ENCODE data around the gene ZNF506.
"Not testable (repeated sequence)": the region's sequence is repeated elsewhere in the genome, so short reads cannot be mapped to it uniquely, and the experiment has no call there.

Gene ZNF506

GRCh38 chr19:19835560-19836038, 14.0 kb upstream of the ZNF506 start:
- no peak overlapping the region for H3K9ac ChIP-seq (ENCODE audit: low read depth in 1 of 2, low read length in 2 of 2)
- H3K4me1 ChIP-seq (ENCODE audit: control insufficient read depth in 1 of 2, insufficient read depth in 2 of 2, low read length in 2 of 2), result no peaks in the 10 kb centered on the region
- no peaks in the 10 kb centered on the region for H3K36me3 ChIP-seq (ENCODE audit: control insufficient read depth in 1 of 2, insufficient read depth in 2 of 2, low read length in 2 of 2)
- peaks cover 51% of the 10 kb centered on the region in 2 donors for H3K9me3 ChIP-seq (ENCODE audit: control insufficient read depth in 1 of 2, low read length in 2 of 2)
- no peak overlapping the region for H3K27ac ChIP-seq (ENCODE audit: low read depth, low read length)
- H3K4me3 ChIP-seq (ENCODE audit: low read depth in 1 of 2, low read length in 2 of 2), result no peak overlapping the region
- no peaks in the 10 kb centered on the region for H3K27me3 ChIP-seq (ENCODE audit: control insufficient read depth in 1 of 2, insufficient read depth in 2 of 2, low read length in 2 of 2)

- Histone ChIP-seq H3K27ac (ENCODE audit: low read depth, low read length) (no peak overlapping the region), H3K9me3 (ENCODE audit: control insufficient read depth in 1 of 2, low read length in 2 of 2) (peaks cover 28 to 36% of the 10 kb centered on the region in 2 donors), H3K4me1 (ENCODE audit: control insufficient read depth in 1 of 2, insufficient read depth in 2 of 2, low read length in 2 of 2) (no peaks in the 10 kb centered on the region), H3K4me3 (ENCODE audit: low read depth in 1 of 2, low read length in 2 of 2) (no peak overlapping the region), H3K36me3 (ENCODE audit: control insufficient read depth in 1 of 2, insufficient read depth in 2 of 2, low read length in 2 of 2) (no peaks in the 10 kb centered on the region), H3K9ac (ENCODE audit: low read depth in 1 of 2, low read length in 2 of 2) (no peak overlapping the region), H3K27me3 (ENCODE audit: control insufficient read depth in 1 of 2, insufficient read depth in 2 of 2, low read length in 2 of 2) (no peaks in the 10 kb centered on the region)
These were observed 5.3 kb upstream of the ZNF506 start for GRCh38 chr19:19826875-19827274.

- Histone ChIP-seq H3K27ac (ENCODE audit: low read depth, low read length) (no peak overlapping the region), H3K4me1 (ENCODE audit: control insufficient read depth in 1 of 2, insufficient read depth in 2 of 2, low read length in 2 of 2) (no peaks in the 10 kb centered on the region), H3K27me3 (ENCODE audit: control insufficient read depth in 1 of 2, insufficient read depth in 2 of 2, low read length in 2 of 2) (no peaks in the 10 kb centered on the region), H3K4me3 (ENCODE audit: low read depth in 1 of 2, low read length in 2 of 2) (no peak overlapping the region), H3K9me3 (ENCODE audit: control insufficient read depth in 1 of 2, low read length in 2 of 2) (peaks cover 7 to 17% of the 10 kb centered on the region in 2 donors), H3K9ac (ENCODE audit: low read depth in 1 of 2, low read length in 2 of 2) (no peak overlapping the region), H3K36me3 (ENCODE audit: control insufficient read depth in 1 of 2, insufficient read depth in 2 of 2, low read length in 2 of 2) (peaks cover 0 to 5% of the 10 kb centered on the region in 2 donors)
These were observed 2.4 kb upstream of the ZNF506 start for GRCh38 chr19:19823916-19824315.

- H3K9ac ChIP-seq (ENCODE audit: low read depth in 1 of 2, low read length in 2 of 2); H3K27me3 ChIP-seq (ENCODE audit: control insufficient read depth in 1 of 2, insufficient read depth in 2 of 2, low read length in 2 of 2); H3K27ac ChIP-seq (ENCODE audit: low read depth, low read length); H3K4me1 ChIP-seq (ENCODE audit: control insufficient read depth in 1 of 2, insufficient read depth in 2 of 2, low read length in 2 of 2): not testable (repeated sequence)
- Histone ChIP-seq H3K36me3 (ENCODE audit: control insufficient read depth in 1 of 2, insufficient read depth in 2 of 2, low read length in 2 of 2) (peaks cover 0 to 14% of the 10 kb centered on the region in 2 donors), H3K4me3 (ENCODE audit: low read depth in 1 of 2, low read length in 2 of 2) (peak overlapping the region; percentile 88 to 94), H3K9me3 (ENCODE audit: control insufficient read depth in 1 of 2, low read length in 2 of 2) (peaks cover 9 to 17% of the 10 kb centered on the region in 2 donors)
These were observed 426 bp upstream of the ZNF506 start for GRCh38 chr19:19821976-19822375.

- H3K4me1 ChIP-seq (ENCODE audit: control insufficient read depth in 1 of 2, insufficient read depth in 2 of 2, low read length in 2 of 2), result no peaks in the 10 kb centered on the region
- H3K4me3 ChIP-seq (ENCODE audit: low read depth in 1 of 2, low read length in 2 of 2), result peak overlapping the region; percentile 88 to 94
- H3K9me3 ChIP-seq (ENCODE audit: control insufficient read depth in 1 of 2, low read length in 2 of 2), result peaks cover 10 to 17% of the 10 kb centered on the region in 2 donors
- no peaks in the 10 kb centered on the region for H3K27me3 ChIP-seq (ENCODE audit: control insufficient read depth in 1 of 2, insufficient read depth in 2 of 2, low read length in 2 of 2)
- H3K36me3 ChIP-seq (ENCODE audit: control insufficient read depth in 1 of 2, insufficient read depth in 2 of 2, low read length in 2 of 2), result peaks cover 0 to 14% of the 10 kb centered on the region in 2 donors
- H3K9ac ChIP-seq (ENCODE audit: low read depth in 1 of 2, low read length in 2 of 2), result peak overlapping the region; percentile 89
- peak overlapping the region; percentile 97 for H3K27ac ChIP-seq (ENCODE audit: low read depth, low read length)
These were observed 703 bp downstream of the ZNF506 start for GRCh38 chr19:19820774-19821320.

- peaks cover 6 to 7% of the 10 kb centered on the region in 2 donors for H3K9me3 ChIP-seq (ENCODE audit: control insufficient read depth in 1 of 2, low read length in 2 of 2)
- peaks cover 4 to 30% of the 10 kb centered on the region in 2 donors for H3K36me3 ChIP-seq (ENCODE audit: control insufficient read depth in 1 of 2, insufficient read depth in 2 of 2, low read length in 2 of 2)
- H3K27ac ChIP-seq (ENCODE audit: low read depth, low read length), result no peak overlapping the region
These were observed 4.2 kb downstream of the ZNF506 start for GRCh38 chr19:19817357-19817756.

GRCh38 chr19:19816679-19817078, 4.9 kb downstream of the ZNF506 start:
- Histone ChIP-seq H3K36me3 (ENCODE audit: control insufficient read depth in 1 of 2, insufficient read depth in 2 of 2, low read length in 2 of 2) (peaks cover 4 to 31% of the 10 kb centered on the region in 2 donors), H3K4me3 (ENCODE audit: low read depth in 1 of 2, low read length in 2 of 2) (no peak overlapping the region), H3K27ac (ENCODE audit: low read depth, low read length) (no peak overlapping the region)

More at GRCh38 chr19:19817357-19817756, 4.2 kb downstream of the ZNF506 start:
- Histone ChIP-seq H3K9ac (ENCODE audit: low read depth in 1 of 2, low read length in 2 of 2) (no peak overlapping the region), H3K4me1 (ENCODE audit: control insufficient read depth in 1 of 2, insufficient read depth in 2 of 2, low read length in 2 of 2) (no peaks in the 10 kb centered on the region), H3K27me3 (ENCODE audit: control insufficient read depth in 1 of 2, insufficient read depth in 2 of 2, low read length in 2 of 2) (no peaks in the 10 kb centered on the region), H3K4me3 (ENCODE audit: low read depth in 1 of 2, low read length in 2 of 2) (no peak overlapping the region)

GRCh38 chr19:19811999-19812398, 9.6 kb downstream of the ZNF506 start:
- H3K27me3 ChIP-seq (ENCODE audit: control insufficient read depth in 1 of 2, insufficient read depth in 2 of 2, low read length in 2 of 2); H3K9ac ChIP-seq (ENCODE audit: low read depth in 1 of 2, low read length in 2 of 2); H3K4me3 ChIP-seq (ENCODE audit: low read depth in 1 of 2, low read length in 2 of 2); H3K27ac ChIP-seq (ENCODE audit: low read depth, low read length); H3K4me1 ChIP-seq (ENCODE audit: control insufficient read depth in 1 of 2, insufficient read depth in 2 of 2, low read length in 2 of 2): not testable (repeated sequence)
- Histone ChIP-seq H3K9me3 (ENCODE audit: control insufficient read depth in 1 of 2, low read length in 2 of 2) (peaks cover 18 to 22% of the 10 kb centered on the region in 2 donors), H3K36me3 (ENCODE audit: control insufficient read depth in 1 of 2, insufficient read depth in 2 of 2, low read length in 2 of 2) (peaks cover 4 to 30% of the 10 kb centered on the region in 2 donors)

More at GRCh38 chr19:19816679-19817078, 4.9 kb downstream of the ZNF506 start:
- Histone ChIP-seq H3K9me3 (ENCODE audit: control insufficient read depth in 1 of 2, low read length in 2 of 2) (peaks cover 9 to 12% of the 10 kb centered on the region in 2 donors), H3K9ac (ENCODE audit: low read depth in 1 of 2, low read length in 2 of 2) (no peak overlapping the region), H3K27me3 (ENCODE audit: control insufficient read depth in 1 of 2, insufficient read depth in 2 of 2, low read length in 2 of 2) (no peaks in the 10 kb centered on the region), H3K4me1 (ENCODE audit: control insufficient read depth in 1 of 2, insufficient read depth in 2 of 2, low read length in 2 of 2) (no peaks in the 10 kb centered on the region)

GRCh38 chr19:19805480-19805879, 16.1 kb downstream of the ZNF506 start:
- H3K4me1 ChIP-seq (ENCODE audit: control insufficient read depth in 1 of 2, insufficient read depth in 2 of 2, low read length in 2 of 2), result no peaks in the 10 kb centered on the region
- no peak overlapping the region for H3K27ac ChIP-seq (ENCODE audit: low read depth, low read length)
- no peaks in the 10 kb centered on the region for H3K27me3 ChIP-seq (ENCODE audit: control insufficient read depth in 1 of 2, insufficient read depth in 2 of 2, low read length in 2 of 2)
- H3K4me3 ChIP-seq (ENCODE audit: low read depth in 1 of 2, low read length in 2 of 2), result no peak overlapping the region
- H3K9me3 ChIP-seq (ENCODE audit: control insufficient read depth in 1 of 2, low read length in 2 of 2), result peaks cover 20 to 21% of the 10 kb centered on the region in 2 donors
- H3K9ac ChIP-seq (ENCODE audit: low read depth in 1 of 2, low read length in 2 of 2), result no peak overlapping the region
- peaks cover 4 to 49% of the 10 kb centered on the region in 2 donors for H3K36me3 ChIP-seq (ENCODE audit: control insufficient read depth in 1 of 2, insufficient read depth in 2 of 2, low read length in 2 of 2)

- H3K27ac ChIP-seq (ENCODE audit: low read depth, low read length), result no peak overlapping the region
- H3K9ac ChIP-seq (ENCODE audit: low read depth in 1 of 2, low read length in 2 of 2), result no peak overlapping the region
- H3K4me3 ChIP-seq (ENCODE audit: low read depth in 1 of 2, low read length in 2 of 2), result no peak overlapping the region
- no peaks in the 10 kb centered on the region for H3K4me1 ChIP-seq (ENCODE audit: control insufficient read depth in 1 of 2, insufficient read depth in 2 of 2, low read length in 2 of 2)
- H3K27me3 ChIP-seq (ENCODE audit: control insufficient read depth in 1 of 2, insufficient read depth in 2 of 2, low read length in 2 of 2), result no peaks in the 10 kb centered on the region
- peaks cover 12 to 14% of the 10 kb centered on the region in 2 donors for H3K9me3 ChIP-seq (ENCODE audit: control insufficient read depth in 1 of 2, low read length in 2 of 2)
- H3K36me3 ChIP-seq (ENCODE audit: control insufficient read depth in 1 of 2, insufficient read depth in 2 of 2, low read length in 2 of 2), result peaks cover 21 to 60% of the 10 kb centered on the region in 2 donors
These were observed 33.5 kb downstream of the ZNF506 start for GRCh38 chr19:19788015-19788414.

Measured in duodenal mucosa (tissue), 2 donors.